CD4-positive, alpha-beta T cell (primary cell): Measurements from ENCODE around the gene GINS3. TPM values are rescaled to one million over a fixed set of nuclear protein-coding genes. Genes with fewer than 3 reads are reported as not detected.

Experiments
- ATAC-seq: fragments of 200-7000 bp; cut with Tn5 transposase; one replicate; pipeline ENCODE4 v1.10.0; 2022; ENCODE audit warnings: mild to moderate bottlenecking; ENCODE audit not compliant: poor library complexity
- CTCF ChIA-PET: fragments of 350-600 bp; sonication (Branson Sonifier 250); formaldehyde crosslinking; loops from one replicate; lab custom pipeline; 2021; ENCODE audit warnings: antibody characterized with exemption, inconsistent platforms; lab: Charles Lee
- POLR2A ChIA-PET: fragments of 350-600 bp; sonication (Branson Sonifier 250); formaldehyde crosslinking; loops from one replicate; lab custom pipeline; 2021; ENCODE audit warnings: antibody characterized with exemption, inconsistent platforms; lab: Charles Lee
- DNase-seq, 14 experiments: peaks; one replicate each; pipeline ENCODE4 v3.0.0-alpha.2; 2013 to 2020; ENCODE audit warnings: mixed read lengths in 2 of 14
- H3K27ac ChIP-seq, 2 donors: one replicate each; pipeline versions ENCODE4 v1.5.1 to v1.7.0; 2013; ENCODE audit warnings: low read length in 2 of 2, low read depth in 1 of 2, mild to moderate bottlenecking in 1 of 2
- H3K27me3 ChIP-seq, 2 experiments: 1 replicate in 1 of 2; 2 replicates in 1 of 2; pipeline versions ENCODE4 v1.6.1 to v1.7.0; 2013; ENCODE audit warnings: low read length in 2 of 2, control low read depth in 1 of 2, mild to moderate bottlenecking in 1 of 2, moderate library complexity in 1 of 2; ENCODE audit not compliant: insufficient read depth in 2 of 2, control insufficient read depth in 1 of 2
- H3K36me3 ChIP-seq: one replicate; pipeline ENCODE4 v1.6.1; 2013; ENCODE audit warnings: low read length, control low read depth; ENCODE audit not compliant: insufficient read depth
- H3K4me1 ChIP-seq: one replicate; pipeline ENCODE4 v1.6.1; 2013; ENCODE audit warnings: low read length, control low read depth; ENCODE audit not compliant: insufficient read depth
- H3K4me3 ChIP-seq: one replicate; pipeline ENCODE4 v1.5.1; 2013; ENCODE audit warnings: mild to moderate bottlenecking, low read length, moderate library complexity
- H3K9me3 ChIP-seq, 2 experiments: 1 replicate in 1 of 2; 2 replicates in 1 of 2; pipeline versions ENCODE4 v1.6.1 to v1.7.0; 2013; ENCODE audit warnings: low read length in 2 of 2, mild to moderate bottlenecking in 2 of 2, control low read depth in 1 of 2, moderate library complexity in 1 of 2; ENCODE audit not compliant: control insufficient read depth in 1 of 2, insufficient read depth in 1 of 2
- H3K27ac Mint-ChIP-seq: one replicate; pipeline ENCODE4 v1.8.0; 2020; ENCODE audit warnings: mixed read lengths
- H3K27me3 Mint-ChIP-seq: one replicate; pipeline ENCODE4 v1.8.0; 2021; ENCODE audit warnings: mixed read lengths
- H3K36me3 Mint-ChIP-seq: one replicate; pipeline ENCODE4 v1.8.0; 2021; ENCODE audit warnings: low read depth, mixed read lengths
- H3K4me1 Mint-ChIP-seq: one replicate; pipeline ENCODE4 v1.8.0; 2021; ENCODE audit warnings: low read depth, mixed read lengths
- H3K4me3 Mint-ChIP-seq: one replicate; pipeline ENCODE4 v1.8.0; 2020; ENCODE audit warnings: mild to moderate bottlenecking, mixed read lengths
- H3K9me3 Mint-ChIP-seq: one replicate; pipeline ENCODE4 v1.8.0; 2020; ENCODE audit warnings: mixed read lengths
- intact Hi-C, 2 experiments: fragments of 100-400 bp; cut with DNase I in 1 of 2; cut with micrococcal nuclease in 1 of 2; formaldehyde crosslinking; loops; one replicate each; pipeline versions ENCODE4 v1.15.1 to v1.9.0; 2023 to 2025; cut with DNase I, micrococcal nuclease
- total RNA-seq, 174 experiments: library from RNA in 2 of 174; stranded (reverse) in 2 of 174; gene quantifications; one replicate each; pipeline ENCODE4 v1.2.3 and lab custom pipeline; 2021 to 2026
- TF ChIP-seq, protein P1 (sequence below): fragments of 200-600 bp; IDR thresholded peaks from one replicate; pipeline ENCODE4 v1.8.0; 2022; ENCODE audit warnings: antibody characterized with exemption, mild to moderate bottlenecking

Gene GINS3
- total RNA-seq, 2 experiments from 2014 or later = 0.27 to 0.36 TPM

GRCh38 chr16:58451265-58451689, 59.0 kb downstream of the GINS3 start:
- H3K4me1 Mint-ChIP-seq = no peaks in the 10 kb centered on the region
- intact Hi-C loops = no loop called here
- H3K9me3 Mint-ChIP-seq = no peaks in the 10 kb centered on the region
- no peaks in the 10 kb centered on the region for H3K4me1 ChIP-seq
- no peaks in the 10 kb centered on the region for H3K36me3 Mint-ChIP-seq
- no peaks in the 10 kb centered on the region for H3K9me3 ChIP-seq
- H3K27ac ChIP-seq = no peak overlapping the region
- no peaks in the 10 kb centered on the region for H3K36me3 ChIP-seq
- no peak overlapping the region for H3K4me3 ChIP-seq
- ChIA-PET POLR2A (no interaction called here), CTCF (no interaction called here)
- ATAC-seq (no peak), DNase-seq (no peak)
- TF ChIP-seq, protein P1, sequence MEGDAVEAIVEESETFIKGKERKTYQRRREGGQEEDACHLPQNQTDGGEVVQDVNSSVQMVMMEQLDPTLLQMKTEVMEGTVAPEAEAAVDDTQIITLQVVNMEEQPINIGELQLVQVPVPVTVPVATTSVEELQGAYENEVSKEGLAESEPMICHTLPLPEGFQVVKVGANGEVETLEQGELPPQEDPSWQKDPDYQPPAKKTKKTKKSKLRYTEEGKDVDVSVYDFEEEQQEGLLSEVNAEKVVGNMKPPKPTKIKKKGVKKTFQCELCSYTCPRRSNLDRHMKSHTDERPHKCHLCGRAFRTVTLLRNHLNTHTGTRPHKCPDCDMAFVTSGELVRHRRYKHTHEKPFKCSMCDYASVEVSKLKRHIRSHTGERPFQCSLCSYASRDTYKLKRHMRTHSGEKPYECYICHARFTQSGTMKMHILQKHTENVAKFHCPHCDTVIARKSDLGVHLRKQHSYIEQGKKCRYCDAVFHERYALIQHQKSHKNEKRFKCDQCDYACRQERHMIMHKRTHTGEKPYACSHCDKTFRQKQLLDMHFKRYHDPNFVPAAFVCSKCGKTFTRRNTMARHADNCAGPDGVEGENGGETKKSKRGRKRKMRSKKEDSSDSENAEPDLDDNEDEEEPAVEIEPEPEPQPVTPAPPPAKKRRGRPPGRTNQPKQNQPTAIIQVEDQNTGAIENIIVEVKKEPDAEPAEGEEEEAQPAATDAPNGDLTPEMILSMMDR = no peak
- no peak overlapping the region for H3K27ac Mint-ChIP-seq
- H3K4me3 Mint-ChIP-seq = no peak overlapping the region
- peaks cover 0 to 4% of the 10 kb centered on the region in 2 experiments for H3K27me3 ChIP-seq
- H3K27me3 Mint-ChIP-seq = peaks cover 15% of the 10 kb centered on the region

DNA sequence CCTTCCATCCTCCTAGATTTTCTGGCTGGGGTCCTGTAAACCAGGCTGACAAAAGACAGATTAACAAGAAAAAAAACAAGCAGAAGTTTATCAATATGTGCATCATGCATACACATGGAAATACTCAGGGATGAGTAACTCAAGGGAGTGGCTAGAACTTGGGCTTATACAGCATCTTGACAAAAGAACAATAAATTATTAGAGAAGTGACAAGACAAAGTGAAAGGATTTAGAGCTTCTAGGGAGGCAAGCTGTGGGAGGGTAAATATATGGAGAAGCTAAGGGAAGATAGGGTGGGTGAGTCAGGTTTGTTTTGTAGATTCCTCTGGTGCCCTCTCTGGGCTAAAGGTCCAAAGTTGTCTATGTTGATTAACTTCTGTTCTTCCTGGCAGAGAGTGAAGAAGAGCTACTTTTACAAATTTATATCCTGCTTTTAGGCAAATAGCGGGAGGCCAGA, 59.7 kb downstream of the GINS3 start:
- POLR2A ChIA-PET = no interaction called here
- TF ChIP-seq, protein P1 = no peak
- Histone ChIP-seq H3K9me3 (no peaks in the 10 kb centered on the region), H3K27me3 (peaks cover 0 to 4% of the 10 kb centered on the region in 2 experiments), H3K4me1 (no peaks in the 10 kb centered on the region), H3K4me3 (no peak overlapping the region), H3K27ac (no peak overlapping the region), H3K36me3 (no peaks in the 10 kb centered on the region)
- Mint-ChIP-seq H3K9me3 (no peaks in the 10 kb centered on the region), H3K36me3 (no peaks in the 10 kb centered on the region), H3K27me3 (peaks cover 15% of the 10 kb centered on the region), H3K4me3 (no peak overlapping the region), H3K4me1 (no peaks in the 10 kb centered on the region), H3K27ac (no peak overlapping the region)
- intact Hi-C loops = no loop called here
- DNase-seq (no peak), ATAC-seq (no peak)
- CTCF ChIA-PET = no interaction called here

DNA sequence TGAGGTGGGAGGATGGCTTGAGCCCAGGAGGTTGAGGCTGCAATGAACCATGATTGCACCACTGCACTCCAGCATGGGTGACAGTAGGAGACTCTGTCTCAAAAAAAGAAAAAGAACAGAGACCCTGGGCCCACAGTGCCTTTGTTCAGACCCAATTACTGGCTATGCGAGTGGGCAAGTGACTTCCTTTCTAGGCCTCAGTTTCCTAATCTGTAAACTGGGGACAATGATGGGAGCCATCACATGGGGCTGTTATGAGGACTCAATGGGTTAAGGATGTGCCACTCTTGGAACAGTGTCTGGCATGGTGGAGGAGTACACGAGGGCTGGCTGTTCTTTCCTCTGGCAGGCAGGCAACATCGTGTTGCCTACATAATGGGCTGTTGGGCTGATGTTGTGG, 60.4 kb downstream of the GINS3 start:
- DNase-seq = no peak
- H3K27ac ChIP-seq = no peak overlapping the region
- H3K27me3 Mint-ChIP-seq = peaks cover 15% of the 10 kb centered on the region
- no peak overlapping the region for H3K4me3 ChIP-seq
- peaks cover 0 to 4% of the 10 kb centered on the region in 2 experiments for H3K27me3 ChIP-seq
- no peak for ATAC-seq
- no peaks in the 10 kb centered on the region for H3K36me3 Mint-ChIP-seq
- H3K4me3 Mint-ChIP-seq = no peak overlapping the region
- H3K36me3 ChIP-seq = no peaks in the 10 kb centered on the region
- no peaks in the 10 kb centered on the region for H3K9me3 ChIP-seq
- intact Hi-C loops = no loop called here
- H3K4me1 Mint-ChIP-seq = no peaks in the 10 kb centered on the region
- ChIA-PET CTCF (no interaction called here), POLR2A (no interaction called here)
- no peaks in the 10 kb centered on the region for H3K9me3 Mint-ChIP-seq
- TF ChIP-seq, protein P1 = no peak
- no peaks in the 10 kb centered on the region for H3K4me1 ChIP-seq
- H3K27ac Mint-ChIP-seq = no peak overlapping the region
